Thymus (tissue), 11 donors: ENCODE measurements around the gene JADE1. TPM values are rescaled to one million over a fixed set of nuclear protein-coding genes. Genes with fewer than 3 reads are reported as not detected.

Experiments
- DNase-seq, 9 donors: peaks; one replicate each; pipeline ENCODE4 v3.0.0-alpha.2; 2013; ENCODE audit warnings: low spot score in 9 of 9, low read depth in 6 of 9, missing footprints in 1 of 9
- H3K27ac ChIP-seq, 2 donors: one replicate each; pipeline ENCODE4 v1.5.1; 2013; ENCODE audit warnings: control low read depth in 1 of 2, low read depth in 1 of 2, low read length in 1 of 2, mild to moderate bottlenecking in 1 of 2, moderate library complexity in 1 of 2
- H3K27me3 ChIP-seq, 2 donors: one replicate each; pipeline ENCODE4 v1.5.1; 2013; ENCODE audit warnings: low read length in 1 of 2; ENCODE audit not compliant: control insufficient read depth in 2 of 2, insufficient read depth in 1 of 2
- H3K36me3 ChIP-seq, 2 donors: one replicate each; pipeline ENCODE4 v1.5.1; 2013; ENCODE audit warnings: low read length in 1 of 2, mild to moderate bottlenecking in 1 of 2, moderate library complexity in 1 of 2; ENCODE audit not compliant: control insufficient read depth in 2 of 2, insufficient read depth in 2 of 2
- H3K4me1 ChIP-seq, 2 donors: one replicate each; pipeline ENCODE4 v1.5.1; 2013; ENCODE audit warnings: low read length in 2 of 2; ENCODE audit not compliant: control insufficient read depth in 2 of 2, insufficient read depth in 2 of 2
- H3K4me3 ChIP-seq, 2 donors: one replicate each; pipeline ENCODE4 v1.5.1; 2013; ENCODE audit warnings: low read length in 2 of 2, control low read depth in 1 of 2, mild to moderate bottlenecking in 1 of 2
- H3K9me3 ChIP-seq, 2 donors: one replicate each; pipeline ENCODE4 v1.5.1; 2013; ENCODE audit warnings: low read length in 1 of 2, mild to moderate bottlenecking in 1 of 2; ENCODE audit not compliant: control insufficient read depth in 2 of 2, insufficient read depth in 1 of 2
- WGBS: extraction: QIAGEN DNeasy Blood & Tissue Kit; methylation state at CpG from one replicate; pipeline ENCODE4 v1.1.7; 2013; 5-methylcytosine and 5-hydroxymethylcytosine counted together
- polyA plus RNA-seq: library from polyadenylated mRNA; stranded (reverse); fragments of 200-250 nt; gene quantifications from one replicate; pipeline ENCODE4 v1.2.3, GENCODE V29; 2013
- total RNA-seq: library from RNA; stranded (reverse); fragments of 120-200 nt; gene quantifications from one replicate; pipeline ENCODE4 v1.2.4, GENCODE V29; 2013
- donor health status: healthy.

JADE1 gene
- total and polyA plus RNA-seq, 2 donors, result 16.2 to 18.6 TPM

- Histone ChIP-seq H3K4me1 (peaks cover 4 to 7% of the 10 kb centered on the region in 2 donors), H3K27me3 (no peaks in the 10 kb centered on the region), H3K36me3 (peaks cover 32 to 51% of the 10 kb centered on the region in 2 donors), H3K9me3 (no peaks in the 10 kb centered on the region), H3K27ac (no peak overlapping the region), H3K4me3 (no peak overlapping the region)
- DNase-seq, result no peak
- 88% methylated on average over 8 of the region's 8 CpGs for WGBS
Measured at GRCh38 chr4:128835498-128836222, 26.2 kb downstream of the JADE1 start.

GRCh38 chr4:128837198-128837597, 27.7 kb downstream of the JADE1 start:
- Histone ChIP-seq H3K9me3 (no peaks in the 10 kb centered on the region), H3K27me3 (no peaks in the 10 kb centered on the region), H3K4me3 (no peak overlapping the region), H3K4me1 (peaks cover 0 to 5% of the 10 kb centered on the region in 2 donors), H3K27ac (no peak overlapping the region), H3K36me3 (peaks cover 28 to 55% of the 10 kb centered on the region in 2 donors)
- no peak for DNase-seq
- WGBS, result over 99% methylated on average over 2 of the region's 2 CpGs

GRCh38 chr4:128837679-128838078, 28.2 kb downstream of the JADE1 start:
- no peaks in the 10 kb centered on the region for H3K27me3 ChIP-seq
- peaks cover 0 to 5% of the 10 kb centered on the region in 2 donors for H3K4me1 ChIP-seq
- no peaks in the 10 kb centered on the region for H3K9me3 ChIP-seq
- no peak for DNase-seq
- peaks cover 25 to 55% of the 10 kb centered on the region in 2 donors for H3K36me3 ChIP-seq
- no peak overlapping the region for H3K4me3 ChIP-seq
- 95% methylated on average over 3 of the region's 3 CpGs for WGBS
- no peak overlapping the region for H3K27ac ChIP-seq

GRCh38 chr4:128840711-128841318, 31.3 kb downstream of the JADE1 start:
- no peak overlapping the region for H3K4me3 ChIP-seq
- 94% methylated on average over 2 of the region's 2 CpGs for WGBS
- H3K9me3 ChIP-seq, result no peaks in the 10 kb centered on the region
- peaks cover 33 to 66% of the 10 kb centered on the region in 2 donors for H3K36me3 ChIP-seq
- no peak for DNase-seq
- H3K27ac ChIP-seq, result no peak overlapping the region
- no peaks in the 10 kb centered on the region for H3K27me3 ChIP-seq
- H3K4me1 ChIP-seq, result peaks cover 0 to 5% of the 10 kb centered on the region in 2 donors

- peaks cover 37 to 68% of the 10 kb centered on the region in 2 donors for H3K36me3 ChIP-seq
- no peaks in the 10 kb centered on the region for H3K27me3 ChIP-seq
- no peak overlapping the region for H3K27ac ChIP-seq
- DNase-seq, result no peak
- no peak overlapping the region for H3K4me3 ChIP-seq
- 96% methylated on average over 2 of the region's 2 CpGs for WGBS
- no peaks in the 10 kb centered on the region for H3K9me3 ChIP-seq
- H3K4me1 ChIP-seq, result peaks cover 0 to 5% of the 10 kb centered on the region in 2 donors
Measured at GRCh38 chr4:128841402-128841801, 31.9 kb downstream of the JADE1 start.

- Histone ChIP-seq H3K4me3 (no peak overlapping the region), H3K9me3 (no peaks in the 10 kb centered on the region), H3K36me3 (peaks cover 68 to 92% of the 10 kb centered on the region in 2 donors), H3K27ac (no peak overlapping the region), H3K4me1 (peaks cover 0 to 5% of the 10 kb centered on the region in 2 donors), H3K27me3 (no peaks in the 10 kb centered on the region)
- no peak for DNase-seq
- 96% methylated on average over 4 of the region's 4 CpGs for WGBS
Measured at GRCh38 chr4:128844931-128845330, 35.4 kb downstream of the JADE1 start.

GRCh38 chr4:128846063-128846462, 36.6 kb downstream of the JADE1 start:
- H3K36me3 ChIP-seq, result peaks cover 76 to 96% of the 10 kb centered on the region in 2 donors
- no peak for DNase-seq
- no peak overlapping the region for H3K4me3 ChIP-seq
- WGBS, result 96% methylated on average over 4 of the region's 4 CpGs
- H3K9me3 ChIP-seq, result no peaks in the 10 kb centered on the region
- H3K27me3 ChIP-seq, result no peaks in the 10 kb centered on the region
- no peak overlapping the region for H3K27ac ChIP-seq
- no peaks in the 10 kb centered on the region for H3K4me1 ChIP-seq

GRCh38 chr4:128847082-128847724, 37.7 kb downstream of the JADE1 start:
- H3K27ac ChIP-seq, result no peak overlapping the region
- H3K9me3 ChIP-seq, result no peaks in the 10 kb centered on the region
- H3K4me3 ChIP-seq, result no peak overlapping the region
- H3K4me1 ChIP-seq, result no peaks in the 10 kb centered on the region
- peaks cover 85 to 97% of the 10 kb centered on the region in 2 donors for H3K36me3 ChIP-seq
- WGBS, result 56% methylated on average over 7 of the region's 7 CpGs
- no peak for DNase-seq
- H3K27me3 ChIP-seq, result no peaks in the 10 kb centered on the region

GRCh38 chr4:128848461-128848860, 39.0 kb downstream of the JADE1 start:
- no peaks in the 10 kb centered on the region for H3K9me3 ChIP-seq
- peaks cover 84 to 96% of the 10 kb centered on the region in 2 donors for H3K36me3 ChIP-seq
- DNase-seq, result no peak
- WGBS, result 99% methylated on average over 3 of the region's 3 CpGs
- H3K27ac ChIP-seq, result no peak overlapping the region
- H3K4me3 ChIP-seq, result no peak overlapping the region
- H3K27me3 ChIP-seq, result no peaks in the 10 kb centered on the region
- no peaks in the 10 kb centered on the region for H3K4me1 ChIP-seq
